Activated CD8-positive, alpha-beta memory T cell treated with anti-CD3 and anti-CD28 coated beads, Interleukin-2, amount 50 U/mL, for 1 hour (primary cell): Measurements from ENCODE around the gene THEM4.
"Not testable (repeated sequence)": the region's sequence is repeated elsewhere in the genome, so short reads cannot be mapped to it uniquely, and the experiment has no call there.

Experiments used
- DNase-seq: peaks from one replicate; pipeline ENCODE4 v3.0.0-alpha.2; 2020; ENCODE audit errors: extremely low read depth

THEM4 gene

DNA sequence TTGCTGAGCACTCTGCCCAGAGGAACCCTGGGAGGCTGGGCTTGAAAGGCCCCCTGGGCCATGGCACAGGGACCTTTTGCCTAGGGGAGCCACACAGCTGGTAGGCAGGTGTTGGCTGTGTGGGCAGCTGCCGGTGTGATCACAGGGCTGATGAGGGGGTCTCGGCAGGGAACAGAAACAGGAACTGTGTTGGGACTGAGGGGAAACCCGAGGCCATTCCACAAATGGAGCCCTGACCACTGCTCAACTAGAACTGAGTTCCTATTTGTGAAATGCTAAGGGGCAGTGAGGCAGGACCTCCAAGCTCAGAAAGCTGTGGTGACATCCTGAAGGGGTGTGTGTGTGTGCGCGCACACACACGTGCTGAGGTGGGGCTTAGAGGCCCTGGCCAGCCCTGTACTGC lies 49.4 kb downstream of the THEM4 start:
- DNase-seq = no peak

DNA sequence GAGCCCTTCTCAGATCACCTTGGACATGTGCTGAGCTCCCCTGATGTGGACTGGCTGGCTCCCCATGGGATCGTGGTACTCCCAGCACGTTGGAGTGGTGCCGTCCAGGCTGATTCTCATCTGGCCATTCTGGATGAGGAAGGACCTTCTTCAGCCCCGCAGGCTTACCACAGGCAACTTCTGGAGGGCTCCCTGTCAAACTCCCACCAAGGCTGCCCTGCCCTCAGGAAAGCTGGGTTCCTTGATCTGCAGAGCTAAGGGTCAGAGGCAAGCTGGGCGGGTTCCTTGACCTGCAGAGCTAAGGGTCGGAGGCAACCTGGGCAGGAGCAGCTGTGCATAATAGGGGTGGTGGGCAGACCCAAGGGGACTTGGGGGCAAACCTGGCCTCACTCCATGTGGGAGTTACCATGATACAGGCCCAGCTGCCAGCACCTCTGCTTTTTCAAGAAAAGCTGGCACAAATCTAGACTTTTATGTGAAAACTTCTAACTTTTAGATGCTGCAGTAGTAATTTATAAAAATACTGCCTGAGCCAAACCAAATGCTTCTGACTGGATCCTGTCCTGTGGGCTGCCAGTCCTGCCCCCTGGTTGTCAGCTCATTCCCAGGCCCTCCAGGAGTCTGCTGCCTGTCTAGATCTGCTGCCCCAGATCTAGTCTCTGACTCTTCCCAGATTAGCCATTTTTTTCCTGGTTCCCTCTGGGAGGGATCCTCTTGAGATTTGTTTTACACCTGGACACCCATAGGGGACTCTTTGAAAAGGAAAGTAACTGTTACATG lies 50.2 kb downstream of the THEM4 start:
- no peak for DNase-seq

DNA sequence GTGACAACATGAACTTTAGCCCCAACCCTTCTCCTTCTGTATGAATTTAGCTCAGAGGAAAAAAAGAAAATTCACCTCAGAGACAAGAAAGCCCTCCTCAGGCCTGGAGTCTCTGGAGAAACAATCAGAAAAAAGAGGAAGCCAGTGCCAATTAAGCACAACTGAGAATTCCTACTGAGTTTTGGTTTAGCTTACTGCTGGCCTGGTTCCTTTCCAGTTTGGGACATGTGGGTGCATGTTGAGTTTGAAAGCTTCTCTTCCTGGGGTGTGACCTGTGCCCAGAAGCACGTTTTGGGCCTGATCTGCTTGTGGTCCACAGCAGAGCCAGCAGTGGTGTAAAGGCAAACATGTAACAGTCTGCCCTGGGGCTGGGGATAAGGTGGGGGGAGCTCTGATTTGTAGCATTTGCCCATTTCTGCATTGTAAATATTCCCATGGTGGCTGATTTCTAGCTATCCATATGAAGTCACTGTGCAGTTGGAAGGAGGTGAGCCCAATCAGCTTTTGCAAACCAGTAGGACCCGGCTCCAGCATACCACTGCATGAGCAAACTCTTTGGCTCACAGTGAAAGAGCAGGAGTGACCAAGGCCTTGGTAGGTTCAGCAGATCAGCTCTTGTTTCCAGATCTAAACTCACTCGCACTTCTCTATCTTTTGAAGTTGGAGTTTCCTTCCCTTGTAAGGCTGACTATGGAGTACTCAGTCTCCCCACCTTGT lies 51.1 kb downstream of the THEM4 start:
- no peak for DNase-seq

DNA sequence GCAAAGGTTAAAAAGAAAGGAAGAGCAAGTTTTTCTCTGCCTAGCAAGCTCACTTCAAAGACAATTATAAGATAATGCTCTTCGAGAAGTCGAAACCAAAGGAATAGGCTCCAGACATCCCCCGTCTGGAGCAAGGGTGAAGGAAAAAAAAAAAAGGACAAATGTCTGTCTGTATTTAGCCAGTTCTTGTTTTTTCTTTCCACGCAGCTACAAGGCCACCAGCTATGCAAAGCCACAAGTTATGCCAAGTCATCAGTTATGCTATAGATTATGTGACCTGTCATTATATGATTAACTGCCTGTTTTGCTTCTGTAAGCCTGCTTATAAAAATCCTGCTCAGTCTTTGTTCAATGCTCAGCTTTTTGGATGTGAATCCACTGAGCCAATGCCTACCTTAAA lies 53.4 kb downstream of the THEM4 start:
- DNase-seq = no peak

- DNase-seq = not testable (repeated sequence)
Measured at GRCh38 chr1:151855516-151855915, 53.8 kb downstream of the THEM4 start.

DNA sequence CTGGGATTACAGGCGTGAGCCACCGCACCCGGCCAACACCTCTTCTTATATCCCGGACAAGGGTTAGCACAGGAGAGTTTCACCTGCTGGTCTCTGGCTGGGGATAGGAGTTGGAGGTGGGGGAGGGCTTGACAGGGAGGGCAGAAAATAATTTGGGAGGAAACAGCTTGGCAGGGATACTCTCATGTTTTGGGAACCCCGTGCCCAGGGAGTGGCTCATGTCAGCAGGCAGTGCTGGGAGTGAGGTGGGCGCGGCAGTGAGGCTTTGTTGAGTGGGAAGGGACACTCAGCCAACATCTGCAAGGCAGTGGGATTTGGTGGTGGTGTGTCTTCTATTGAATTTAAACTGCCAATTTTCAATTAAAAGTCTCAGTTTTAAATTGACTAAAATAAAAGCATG lies 54.7 kb downstream of the THEM4 start:
- no peak for DNase-seq

DNA sequence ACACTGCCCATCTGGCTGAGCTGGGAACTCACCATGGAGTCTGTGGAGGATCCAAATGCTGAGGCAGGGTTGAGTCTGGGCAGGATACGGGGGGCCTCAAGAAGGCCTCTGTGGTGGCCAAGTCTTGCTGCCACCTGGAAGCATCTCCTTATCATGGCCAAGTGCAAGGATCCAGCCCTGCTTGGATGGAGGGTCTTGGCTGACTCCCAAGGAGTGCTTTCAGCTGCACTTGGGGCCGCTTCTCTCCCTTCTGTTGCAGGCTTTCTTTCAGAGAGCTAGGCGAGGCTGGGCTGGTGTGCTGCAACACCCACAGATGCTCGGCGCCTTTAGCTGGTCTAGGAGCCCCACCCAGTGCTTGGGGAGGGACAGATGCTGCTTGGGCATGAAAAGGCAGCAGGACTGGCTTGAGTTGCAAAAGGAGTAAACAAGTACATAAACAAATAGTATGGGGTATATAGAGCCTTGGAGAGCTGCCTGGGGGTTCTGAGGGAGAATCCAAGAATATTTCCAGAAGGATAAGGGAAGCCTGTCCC lies 55.8 kb downstream of the THEM4 start, which contains the start of gene THEM5:
TSS of gene THEM5 (minus strand) at position 302 of the 533 bp plus-strand sequence. CDS start at position 155, 147 bp downstream.
- DNase-seq = no peak

- no peak for DNase-seq
Measured at GRCh38 chr1:151852733-151853132, 56.6 kb downstream of the THEM4 start.

DNA sequence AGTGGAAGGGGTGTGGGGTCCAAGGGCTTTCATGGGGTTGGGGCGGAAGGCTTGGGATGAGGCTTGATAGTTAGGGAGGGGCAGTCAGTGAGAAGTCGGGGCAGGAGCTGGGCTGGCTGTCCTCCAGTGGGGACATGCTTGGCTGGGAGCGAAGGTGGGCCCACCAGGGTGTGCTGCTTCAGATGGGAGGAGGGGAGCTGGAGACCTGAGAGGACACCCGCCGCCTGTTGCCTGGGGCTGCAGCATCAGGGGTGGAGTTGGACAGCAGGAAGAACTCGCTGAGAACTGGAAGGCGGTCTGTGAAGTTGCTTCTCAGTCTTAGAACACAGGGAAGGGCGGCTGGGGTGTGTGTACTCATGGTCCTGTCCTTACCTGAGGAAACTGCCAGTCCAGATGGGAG lies 57.4 kb downstream of the THEM4 start:
- DNase-seq = no peak

DNA sequence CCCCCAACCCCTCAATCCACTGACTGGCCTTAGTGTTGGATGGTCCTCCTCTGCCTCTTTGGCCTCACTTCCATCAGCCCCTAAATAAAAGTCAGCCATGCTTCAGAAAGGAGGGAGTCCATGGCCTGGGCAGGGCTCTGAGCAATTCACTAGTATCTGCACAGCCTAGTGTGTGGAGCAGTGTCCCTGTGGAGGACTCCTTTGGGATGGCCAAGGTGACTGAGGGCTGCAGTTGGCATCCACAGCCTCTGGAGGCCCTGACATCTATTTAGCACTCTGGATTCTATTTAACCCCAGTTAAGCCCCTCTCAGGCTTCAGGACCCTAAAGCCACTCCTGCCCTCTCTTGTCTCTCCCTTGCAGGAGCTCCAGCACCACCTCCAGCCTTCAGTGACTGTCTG lies 59.4 kb downstream of the THEM4 start:
- no peak for DNase-seq

DNA sequence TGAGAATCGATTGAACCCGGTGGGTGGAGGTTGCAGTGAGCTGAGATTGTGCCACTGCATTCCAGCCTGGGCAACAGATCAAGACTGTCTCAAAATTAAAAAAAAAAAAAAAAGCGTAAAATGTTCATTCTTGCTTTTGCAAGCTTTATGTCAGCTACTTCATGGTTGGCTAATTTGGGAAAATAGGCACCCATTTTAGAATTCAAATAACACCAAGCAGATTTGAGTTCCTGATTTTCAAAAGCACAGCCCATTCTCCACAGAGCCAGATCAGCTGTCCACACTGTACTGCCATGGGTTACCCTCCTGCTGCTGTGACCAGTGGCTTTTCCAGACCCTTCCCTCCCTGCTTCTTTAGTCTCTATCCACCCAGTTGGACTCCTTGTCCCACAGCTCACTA lies 60.2 kb downstream of the THEM4 start:
- DNase-seq = no peak

GRCh38 chr1:151847867-151848596 lies 61.3 kb downstream of the THEM4 start:
- no peak for DNase-seq

DNA sequence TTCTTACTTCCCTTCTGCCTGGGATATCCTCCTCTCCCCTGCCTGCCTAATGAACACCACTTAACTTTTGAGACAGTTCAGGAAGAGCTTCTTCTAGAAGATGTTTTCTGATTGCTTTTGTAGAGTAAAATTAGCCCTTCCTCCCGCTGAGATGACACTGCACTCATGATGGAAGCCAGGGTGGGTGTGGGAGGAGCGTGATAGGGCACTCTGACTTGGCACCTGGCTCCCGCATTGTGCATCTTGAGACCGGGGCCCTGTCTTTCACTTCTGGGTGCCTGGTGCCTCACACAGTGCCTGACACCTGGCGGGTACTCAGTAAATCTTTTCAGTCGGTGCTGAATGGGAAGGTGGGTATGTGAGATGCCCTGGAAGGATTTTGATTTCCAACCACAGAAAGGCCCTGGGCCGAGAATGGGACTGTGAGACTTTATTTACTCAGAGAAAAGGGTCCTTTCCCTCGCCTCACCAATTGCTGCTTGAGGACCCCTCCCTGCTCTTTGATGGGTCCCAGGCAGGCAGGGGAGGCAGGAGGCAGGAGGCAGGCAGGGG lies 62.5 kb downstream of the THEM4 start:
- DNase-seq = no peak

DNA sequence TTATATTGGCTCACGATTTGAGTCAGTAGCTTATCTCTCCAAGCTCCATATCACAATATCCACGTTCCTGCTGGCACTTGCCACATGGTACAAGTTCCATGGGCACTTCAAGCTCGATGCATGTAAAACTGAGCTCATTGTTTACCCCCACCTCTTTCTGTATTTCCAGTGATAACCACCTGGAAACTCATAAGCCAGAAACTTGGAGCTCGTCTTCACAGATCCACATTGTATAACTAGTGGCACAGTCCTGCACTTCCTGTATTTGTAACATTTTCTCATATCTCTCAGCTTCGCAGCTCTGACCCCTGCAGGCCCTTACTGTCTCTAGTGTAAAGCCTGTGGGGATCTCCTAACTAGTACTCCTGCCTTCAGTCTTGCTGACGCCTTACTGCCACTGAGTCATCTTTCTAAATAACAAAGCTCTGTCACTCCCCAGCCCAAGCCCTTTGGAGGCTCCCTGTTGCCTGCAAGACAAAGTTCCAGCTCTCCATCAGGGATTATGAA lies 63.2 kb downstream of the THEM4 start:
- DNase-seq = no peak

GRCh38 chr1:151843398-151843797 lies 65.9 kb downstream of the THEM4 start:
- DNase-seq = no peak

GRCh38 chr1:151841141-151841540 lies 68.2 kb downstream of the THEM4 start:
- DNase-seq = no peak

DNA sequence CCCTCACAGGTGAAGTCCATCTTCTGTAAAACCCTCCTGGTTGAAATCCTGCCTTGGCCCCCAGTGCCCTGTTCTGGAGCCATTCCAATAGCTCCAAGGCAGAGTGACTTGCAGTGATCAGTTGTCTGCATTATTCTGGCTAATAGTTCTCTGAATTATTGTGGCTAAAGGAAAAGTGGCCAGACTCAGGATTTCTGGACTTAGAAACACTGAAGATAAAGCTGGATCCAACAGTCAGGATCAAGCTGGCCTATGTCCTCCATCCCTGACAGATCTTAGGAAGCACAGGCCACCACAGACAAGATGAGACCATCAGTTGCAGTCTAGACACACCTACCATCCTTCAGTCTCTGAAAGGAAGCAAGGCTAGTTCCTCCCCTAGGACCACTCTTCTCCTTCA lies 68.9 kb downstream of the THEM4 start:
- no peak for DNase-seq

- DNase-seq = no peak
Measured at GRCh38 chr1:151839457-151840403, 69.6 kb downstream of the THEM4 start, which contains the start of gene C2CD4D. Gene C2CD4D, minus strand, starts transcription at chr1:151839820. Its CDS starts 831 bp downstream, at chr1:151838989.

- DNase-seq = no peak
Measured at GRCh38 chr1:151839082-151839412, 70.3 kb downstream of the THEM4 start.

GRCh38 chr1:151838222-151839081 lies 70.9 kb downstream of the THEM4 start:
- no peak for DNase-seq
